OCI-LY3 (cell line): ENCODE measurements around the gene ZMYND19.

Experiments used
- H2AFZ ChIP-seq: fragments of 200-600, 300-600 bp; shearing (Covaris generic); 2 replicates; pipeline ENCODE4 v1.6.0; 2014; ENCODE audit warnings: antibody characterized with exemption, low read depth, low read length
- H3K27ac ChIP-seq: fragments of 200-600, 300-600 bp; sonication (generic); 2 replicates; pipeline ENCODE4 v1.5.1; 2014; ENCODE audit warnings: mild to moderate bottlenecking, low read length, moderate library complexity, mixed read lengths
- H3K27me3 ChIP-seq: fragments of 200-600, 300-600 bp; sonication (generic); 2 replicates; pipeline ENCODE4 v1.6.1; 2014; ENCODE audit warnings: low read depth, low read length, mixed read lengths
- H3K36me3 ChIP-seq: fragments of 200-600, 300-600 bp; sonication (generic); replicated peaks from 2 replicates; pipeline ENCODE3; 2014; ENCODE audit warnings: low read depth, low read length, mixed read lengths
- H3K4me1 ChIP-seq: fragments of 300-600, 200-600 bp; sonication (generic); 2 replicates; pipeline ENCODE4 v1.6.1; 2014; ENCODE audit warnings: low read length, mixed read lengths
- H3K4me2 ChIP-seq: fragments of 200-600, 300-600 bp; sonication (generic); 2 replicates; pipeline ENCODE4 v1.6.1; 2014; ENCODE audit warnings: low read length, mixed read lengths
- H3K4me3 ChIP-seq: fragments of 300-600, 200-600 bp; sonication (generic); 2 replicates; pipeline ENCODE4 v1.5.1; 2014; ENCODE audit warnings: antibody characterized with exemption, mild to moderate bottlenecking, low read length, moderate library complexity
- H3K79me2 ChIP-seq: fragments of 300-600, 200-600 bp; shearing (Covaris generic); 2 replicates; pipeline ENCODE4 v1.6.1; 2014; ENCODE audit warnings: mild to moderate bottlenecking, low read length, mixed read lengths
- H3K9ac ChIP-seq: fragments of 300-600, 200-600 bp; shearing (Covaris generic); 2 replicates; pipeline ENCODE4 v1.6.0; 2014; ENCODE audit warnings: mild to moderate bottlenecking, low read length, moderate library complexity
- H3K9me3 ChIP-seq: fragments of 200-600, 300-600 bp; shearing (Covaris generic); 2 replicates; pipeline ENCODE4 v1.6.1; 2014; ENCODE audit warnings: low read length, mixed read lengths; ENCODE audit not compliant: insufficient read depth
- H4K20me1 ChIP-seq: fragments of 200-600, 300-600 bp; sonication (generic); 2 replicates; pipeline ENCODE4 v1.6.1; 2016; ENCODE audit warnings: low read length, mixed read lengths; ENCODE audit not compliant: insufficient read depth
- CTCF ChIP-seq: fragments of 200-600, 300-600 bp; sonication (generic); IDR thresholded peaks from 2 replicates; pipeline ENCODE4 v1.5.1; 2014; ENCODE audit warnings: antibody characterized with exemption, low read length, low read depth
- EZH2phosphoT487 ChIP-seq: fragments of 200-600 bp; shearing (Covaris generic); IDR thresholded peaks from 2 replicates; pipeline ENCODE4 v1.6.1; 2018; ENCODE audit warnings: antibody characterized with exemption, mixed run types, low read depth

The ZMYND19 gene

GRCh38 chr9:137593176-137593575, 2.9 kb upstream of the ZMYND19 start:
- TF ChIP-seq CTCF, result no peak
- TF ChIP-seq EZH2phosphoT487, result no peak
- Histone ChIP-seq H3K79me2 (peaks cover 20% of the 10 kb centered on the region), H3K9ac (no peak overlapping the region), H2AFZ (no peak overlapping the region), H3K4me2 (no peak overlapping the region), H4K20me1 (peaks cover 12% of the 10 kb centered on the region), H3K4me1 (peaks cover 8% of the 10 kb centered on the region), H3K36me3 (peaks cover under 1% of the 10 kb centered on the region), H3K4me3 (no peak overlapping the region), H3K27ac (no peak overlapping the region), H3K9me3 (no peaks in the 10 kb centered on the region), H3K27me3 (no peaks in the 10 kb centered on the region)

GRCh38 chr9:137592767-137593166, 2.5 kb upstream of the ZMYND19 start:
- Histone ChIP-seq H3K4me1 (peaks cover 8% of the 10 kb centered on the region), H2AFZ (no peak overlapping the region), H4K20me1 (peaks cover 12% of the 10 kb centered on the region), H3K4me3 (no peak overlapping the region), H3K27me3 (no peaks in the 10 kb centered on the region), H3K36me3 (peaks cover 5% of the 10 kb centered on the region), H3K9me3 (no peaks in the 10 kb centered on the region), H3K9ac (no peak overlapping the region), H3K4me2 (no peak overlapping the region), H3K79me2 (peaks cover 24% of the 10 kb centered on the region), H3K27ac (no peak overlapping the region)
- TF ChIP-seq CTCF, result no peak
- TF ChIP-seq EZH2phosphoT487, result no peak

- peaks cover 25% of the 10 kb centered on the region for H3K79me2 ChIP-seq
- no peak overlapping the region for H2AFZ ChIP-seq
- no peak for TF ChIP-seq EZH2phosphoT487
- TF ChIP-seq CTCF, result no peak
- H3K4me1 ChIP-seq, result peaks cover 8% of the 10 kb centered on the region
- H3K27me3 ChIP-seq, result no peaks in the 10 kb centered on the region
- H3K36me3 ChIP-seq, result peaks cover 24% of the 10 kb centered on the region
- no peaks in the 10 kb centered on the region for H3K9me3 ChIP-seq
- peak overlapping the region; percentile 95; the same call in 1 of the 2 replicates for H3K4me2 ChIP-seq
- peaks cover 12% of the 10 kb centered on the region for H4K20me1 ChIP-seq
- peak overlapping the region; percentile 88 for H3K4me3 ChIP-seq
- peak overlapping the region; percentile 77 for H3K9ac ChIP-seq
- H3K27ac ChIP-seq, result no peak overlapping the region
Measured at GRCh38 chr9:137590123-137590468, 216 bp downstream of the ZMYND19 start.

- peaks cover 25% of the 10 kb centered on the region for H3K79me2 ChIP-seq
- no peak overlapping the region for H3K27ac ChIP-seq
- H2AFZ ChIP-seq, result no peak overlapping the region
- TF ChIP-seq EZH2phosphoT487 (no peak), CTCF (no peak)
- peak overlapping the region; percentile 77 for H3K9ac ChIP-seq
- peaks cover 8% of the 10 kb centered on the region for H3K4me1 ChIP-seq
- peaks cover 27% of the 10 kb centered on the region for H3K36me3 ChIP-seq
- peak overlapping the region; percentile 88 for H3K4me3 ChIP-seq
- no peaks in the 10 kb centered on the region for H3K27me3 ChIP-seq
- H3K9me3 ChIP-seq, result no peaks in the 10 kb centered on the region
- peaks cover 12% of the 10 kb centered on the region for H4K20me1 ChIP-seq
- peak overlapping the region; percentile 95 for H3K4me2 ChIP-seq
Measured at GRCh38 chr9:137589441-137590122, 730 bp downstream of the ZMYND19 start.
